ENCODE data around the gene THAP3.

DNA sequence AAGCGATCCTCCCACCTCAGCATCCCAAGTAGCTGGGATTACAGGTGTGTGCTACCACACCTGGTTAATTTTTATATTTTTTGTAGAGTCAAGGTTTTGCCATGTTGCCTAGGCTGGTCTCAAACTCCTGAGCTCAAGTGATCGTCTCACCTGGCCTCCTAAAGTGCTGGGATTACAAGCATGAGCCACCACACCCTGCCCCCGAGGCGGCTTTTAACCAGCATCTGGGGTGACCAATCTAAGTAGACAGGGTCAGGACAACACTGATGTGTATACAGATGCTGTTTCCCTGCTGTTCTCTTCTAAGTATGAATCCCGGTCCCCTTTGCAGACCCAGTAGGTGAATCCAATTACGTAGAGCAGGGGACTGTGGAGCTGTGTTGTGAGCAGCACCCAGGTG is 23.9 kb downstream of the THAP3 start:
- TF ChIP-seq, protein P1, sequence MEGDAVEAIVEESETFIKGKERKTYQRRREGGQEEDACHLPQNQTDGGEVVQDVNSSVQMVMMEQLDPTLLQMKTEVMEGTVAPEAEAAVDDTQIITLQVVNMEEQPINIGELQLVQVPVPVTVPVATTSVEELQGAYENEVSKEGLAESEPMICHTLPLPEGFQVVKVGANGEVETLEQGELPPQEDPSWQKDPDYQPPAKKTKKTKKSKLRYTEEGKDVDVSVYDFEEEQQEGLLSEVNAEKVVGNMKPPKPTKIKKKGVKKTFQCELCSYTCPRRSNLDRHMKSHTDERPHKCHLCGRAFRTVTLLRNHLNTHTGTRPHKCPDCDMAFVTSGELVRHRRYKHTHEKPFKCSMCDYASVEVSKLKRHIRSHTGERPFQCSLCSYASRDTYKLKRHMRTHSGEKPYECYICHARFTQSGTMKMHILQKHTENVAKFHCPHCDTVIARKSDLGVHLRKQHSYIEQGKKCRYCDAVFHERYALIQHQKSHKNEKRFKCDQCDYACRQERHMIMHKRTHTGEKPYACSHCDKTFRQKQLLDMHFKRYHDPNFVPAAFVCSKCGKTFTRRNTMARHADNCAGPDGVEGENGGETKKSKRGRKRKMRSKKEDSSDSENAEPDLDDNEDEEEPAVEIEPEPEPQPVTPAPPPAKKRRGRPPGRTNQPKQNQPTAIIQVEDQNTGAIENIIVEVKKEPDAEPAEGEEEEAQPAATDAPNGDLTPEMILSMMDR (conservative IDR thresholded peaks at IDR 0.05 in 1 of 2, IDR thresholded peaks at IDR 0.05 in 1 of 2; ENCODE audit: low read depth in 1 of 2, low read length in 2 of 2), result no peak
- no peak for TF ChIP-seq EZH2 (IDR thresholded peaks at IDR 0.05; ENCODE audit: low read length, missing control alignments)
